Stimulated activated CD4-positive, alpha-beta T cell treated with anti-CD3 and anti-CD28 coated beads, Interleukin-1b, Interleukin-23, amount 100 ng/mL, for 24 hours (primary cell): ENCODE results near the gene KDM2B.
"Not testable (repeated sequence)": the region's sequence is repeated elsewhere in the genome, so short reads cannot be mapped to it uniquely, and the experiment has no call there.

Source experiments
- DNase-seq, 4 experiments: peaks; one replicate each; pipeline ENCODE4 v3.0.0-alpha.2; 2020; ENCODE audit warnings: low read depth in 4 of 4, low spot score in 1 of 4

Gene KDM2B

GRCh38 chr12:121505513-121505912 is 75.3 kb downstream of the KDM2B start:
- DNase-seq = no peak

GRCh38 chr12:121504505-121504904 is 76.3 kb downstream of the KDM2B start:
- no peak for DNase-seq

- no peak for DNase-seq
Observed at GRCh38 chr12:121503395-121503794, 77.4 kb downstream of the KDM2B start.

- no peak for DNase-seq
Observed at GRCh38 chr12:121501946-121502345, 78.9 kb downstream of the KDM2B start.

GRCh38 chr12:121499929-121500793 is 80.7 kb downstream of the KDM2B start:
- peak; percentile 45 to 64 (median 56) for DNase-seq

GRCh38 chr12:121495746-121496145 is 85.1 kb downstream of the KDM2B start:
- no peak for DNase-seq

- DNase-seq = peak; percentile 28 to 57 (median 42)
Observed at GRCh38 chr12:121494093-121494787, 86.6 kb downstream of the KDM2B start.

GRCh38 chr12:121490401-121491281 is 90.2 kb downstream of the KDM2B start:
- no peak for DNase-seq

- no peak for DNase-seq
Observed at GRCh38 chr12:121489874-121490273, 90.9 kb downstream of the KDM2B start.

- DNase-seq = no peak
Observed at GRCh38 chr12:121484967-121485366, 95.9 kb downstream of the KDM2B start.

GRCh38 chr12:121484564-121484963 is 96.3 kb downstream of the KDM2B start:
- not testable (repeated sequence) for DNase-seq

GRCh38 chr12:121483949-121484348 is 96.9 kb downstream of the KDM2B start:
- no peak for DNase-seq

- no peak for DNase-seq
Observed at GRCh38 chr12:121476477-121476876, 104.3 kb downstream of the KDM2B start.

GRCh38 chr12:121475279-121475678 is 105.5 kb downstream of the KDM2B start:
- DNase-seq = no peak

- DNase-seq = no peak
Observed at GRCh38 chr12:121472150-121472905, 108.5 kb downstream of the KDM2B start.

GRCh38 chr12:121470751-121471150 is 110.1 kb downstream of the KDM2B start:
- DNase-seq = no peak

- no peak for DNase-seq
Observed at GRCh38 chr12:121468499-121468801, 112.4 kb downstream of the KDM2B start.

- no peak for DNase-seq
Observed at GRCh38 chr12:121467638-121468498, 113.0 kb downstream of the KDM2B start.

GRCh38 chr12:121466794-121467637 is 113.8 kb downstream of the KDM2B start:
- DNase-seq = peak; percentile 59 to 88 (median 74)
